Measurements from ENCODE around the gene GSK3A. TPM values are rescaled to one million over a fixed set of nuclear protein-coding genes. Genes with fewer than 3 reads are reported as not detected.

Gene GSK3A
- total RNA-seq, 1 experiment from 2014 or later, result 25.0 TPM

GRCh38 chr19:42276284-42276683 lies 33.9 kb upstream of the GSK3A start:
- Histone ChIP-seq H3K27me3 (ENCODE audit: low read length) (no peaks in the 10 kb centered on the region), H3K79me2 (ENCODE audit: low read length) (peaks cover 8% of the 10 kb centered on the region), H4K20me1 (ENCODE audit: low read length) (no peaks in the 10 kb centered on the region), H3K36me3 (ENCODE audit: low read depth, low read length) (no peaks in the 10 kb centered on the region), H3K9me3 (ENCODE audit: low read length) (no peaks in the 10 kb centered on the region), H2AFZ (ENCODE audit: low read length) (no peak overlapping the region), H3F3A (ENCODE audit: low read length, unreplicated experiment) (no peaks in the 10 kb centered on the region), H3K4me1 (ENCODE audit: insufficient read depth, low read length) (peaks cover 2% of the 10 kb centered on the region; the same call in 1 of the 2 replicates), H3K27ac (ENCODE audit: low read length) (no peak overlapping the region), H3K4me2 (ENCODE audit: low read length) (no peak overlapping the region), H3K4me3 (ENCODE audit: low read length) (no peak overlapping the region), H3K9me2 (replicated peaks; ENCODE audit: low read length) (no peaks in the 10 kb centered on the region), H3K9ac (ENCODE audit: low read length) (no peak overlapping the region)
- POLR2A ChIA-PET (ENCODE audit: unreplicated experiment), result no interaction called here
- TF ChIP-seq EZH2phosphoT487 (IDR thresholded peaks at IDR 0.05; ENCODE audit: borderline replicate concordance, low read length) (no peak), CTCF (conservative IDR thresholded peaks at IDR 0.05; ENCODE audit: low read depth, low read length) (no peak), EZH2 (IDR thresholded peaks at IDR 0.05; ENCODE audit: low read length, unreplicated experiment) (no peak)
- ATAC-seq, result no peak
- DNase-seq, result no peak
- CTCF ChIA-PET, result no interaction called here
- no TSS peak for BruUV-seq (replicated peaks)
- intact Hi-C loops (cut with micrococcal nuclease), result no loop called here

- Histone ChIP-seq H3K9me3 (ENCODE audit: low read length) (no peaks in the 10 kb centered on the region), H3K27me3 (ENCODE audit: low read length) (no peaks in the 10 kb centered on the region), H3K27ac (ENCODE audit: low read length) (no peak overlapping the region), H3K79me2 (ENCODE audit: low read length) (peaks cover 15% of the 10 kb centered on the region), H3K4me2 (ENCODE audit: low read length) (no peak overlapping the region), H3K9me2 (replicated peaks; ENCODE audit: low read length) (no peaks in the 10 kb centered on the region), H4K20me1 (ENCODE audit: low read length) (no peaks in the 10 kb centered on the region), H3K36me3 (ENCODE audit: low read depth, low read length) (no peaks in the 10 kb centered on the region), H3K4me1 (ENCODE audit: insufficient read depth, low read length) (peaks cover 8% of the 10 kb centered on the region), H2AFZ (ENCODE audit: low read length) (no peak overlapping the region), H3F3A (ENCODE audit: low read length, unreplicated experiment) (no peaks in the 10 kb centered on the region), H3K4me3 (ENCODE audit: low read length) (no peak overlapping the region), H3K9ac (ENCODE audit: low read length) (no peak overlapping the region)
- ATAC-seq, result no peak
- CTCF ChIA-PET, result no interaction called here
- TF ChIP-seq EZH2 (IDR thresholded peaks at IDR 0.05; ENCODE audit: low read length, unreplicated experiment) (no peak), CTCF (conservative IDR thresholded peaks at IDR 0.05; ENCODE audit: low read depth, low read length) (no peak), EZH2phosphoT487 (IDR thresholded peaks at IDR 0.05; ENCODE audit: borderline replicate concordance, low read length) (no peak)
- intact Hi-C loops (cut with micrococcal nuclease), result no loop called here
- no peak for DNase-seq
- no TSS peak for BruUV-seq (replicated peaks)
- POLR2A ChIA-PET (ENCODE audit: unreplicated experiment), result no interaction called here
These were observed 33.1 kb upstream of the GSK3A start for GRCh38 chr19:42275517-42275916.

DNA sequence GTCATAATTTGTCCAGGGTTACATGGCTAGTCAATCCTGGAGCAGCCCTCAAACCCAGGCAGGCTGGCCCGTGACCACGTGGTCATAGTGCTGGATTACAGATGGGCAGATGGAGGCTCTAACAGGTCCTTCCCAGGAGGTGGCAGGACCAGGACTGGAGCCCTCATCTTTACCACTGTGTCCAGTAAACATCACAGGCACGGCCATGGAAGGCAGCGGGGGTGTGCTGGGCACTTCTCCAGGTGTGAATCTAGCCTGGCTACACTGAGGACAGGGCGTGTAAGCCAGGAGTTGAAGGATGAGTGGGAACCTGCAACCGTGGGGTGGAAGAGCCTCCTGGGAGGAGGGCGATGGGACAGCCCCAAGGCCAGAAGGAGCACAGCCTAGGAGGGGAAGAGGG lies 32.7 kb upstream of the GSK3A start:
- H3K36me3 ChIP-seq (ENCODE audit: low read depth, low read length), result no peaks in the 10 kb centered on the region
- H3K27ac ChIP-seq (ENCODE audit: low read length), result no peak overlapping the region
- BruUV-seq (replicated peaks), result no TSS peak
- no peaks in the 10 kb centered on the region for H3F3A ChIP-seq (ENCODE audit: low read length, unreplicated experiment)
- peaks cover 12% of the 10 kb centered on the region for H3K4me1 ChIP-seq (ENCODE audit: insufficient read depth, low read length)
- H3K4me2 ChIP-seq (ENCODE audit: low read length), result no peak overlapping the region
- H3K9me3 ChIP-seq (ENCODE audit: low read length), result no peaks in the 10 kb centered on the region
- POLR2A ChIA-PET (ENCODE audit: unreplicated experiment), result no interaction called here
- no peak overlapping the region for H3K9ac ChIP-seq (ENCODE audit: low read length)
- CTCF ChIA-PET, result no interaction called here
- TF ChIP-seq EZH2phosphoT487 (IDR thresholded peaks at IDR 0.05; ENCODE audit: borderline replicate concordance, low read length), result no peak
- TF ChIP-seq CTCF (conservative IDR thresholded peaks at IDR 0.05; ENCODE audit: low read depth, low read length), result no peak
- TF ChIP-seq EZH2 (IDR thresholded peaks at IDR 0.05; ENCODE audit: low read length, unreplicated experiment), result no peak
- DNase-seq (no peak), ATAC-seq (no peak)
- no peak overlapping the region for H2AFZ ChIP-seq (ENCODE audit: low read length)
- no peak overlapping the region for H3K4me3 ChIP-seq (ENCODE audit: low read length)
- intact Hi-C loops (cut with micrococcal nuclease), result no loop called here
- no peaks in the 10 kb centered on the region for H4K20me1 ChIP-seq (ENCODE audit: low read length)
- peaks cover 19% of the 10 kb centered on the region for H3K79me2 ChIP-seq (ENCODE audit: low read length)
- no peaks in the 10 kb centered on the region for H3K9me2 ChIP-seq (replicated peaks; ENCODE audit: low read length)
- H3K27me3 ChIP-seq (ENCODE audit: low read length), result no peaks in the 10 kb centered on the region
